ENCODE measurements around the gene ASCC2. TPM values are rescaled to one million over a fixed set of nuclear protein-coding genes. Genes with fewer than 3 reads are reported as not detected.

ASCC2 gene
- total and polyA plus RNA-seq, 12 donors: 26.6 to 87.0 (median 33.5) TPM

DNA sequence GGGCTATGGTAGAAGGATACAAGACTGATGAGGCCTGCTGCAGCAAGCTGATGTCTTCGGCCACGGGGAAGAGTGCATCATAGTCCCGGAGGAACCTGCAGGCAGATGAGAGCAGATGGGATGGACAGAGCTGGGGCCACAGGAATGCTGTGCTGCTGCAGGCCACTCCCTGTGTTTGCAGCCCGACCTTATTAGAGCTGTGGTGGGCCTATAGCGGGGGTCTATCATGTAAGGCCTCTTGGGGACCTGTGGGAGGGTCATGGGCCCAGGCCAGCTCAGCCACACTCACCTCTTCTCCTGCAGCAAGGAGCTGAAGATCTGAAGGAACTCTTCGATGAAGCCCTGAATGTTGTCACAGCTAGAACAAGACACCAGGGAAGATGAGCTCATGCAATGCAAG is 31.9 kb downstream of the ASCC2 start:
- Histone ChIP-seq H3K4me1 (peaks cover 0 to 15% (median 0%) of the 10 kb centered on the region in 9 donors), H3K27ac (no peak overlapping the region), H3K27me3 (no peaks in the 10 kb centered on the region), H3K4me3 (no peak overlapping the region), H3K9me3 (no peaks in the 10 kb centered on the region), H3K36me3 (peaks cover 0 to 100% (median 53%) of the 10 kb centered on the region in 9 donors)
- DNase-seq (no peak), ATAC-seq (no peak)
- TF ChIP-seq CTCF (IDR thresholded peaks at IDR 0.05): no peak
- 76 to 81% methylated on average over 6 of the region's 6 CpGs for WGBS, 2 donors
- intact Hi-C loops (cut with DNase I): loop anchor here in 1 of 10 donors (10.0 kb wide), 1 partner anchor 199 kb away; no protein-coding TSS in a partner anchor

DNA sequence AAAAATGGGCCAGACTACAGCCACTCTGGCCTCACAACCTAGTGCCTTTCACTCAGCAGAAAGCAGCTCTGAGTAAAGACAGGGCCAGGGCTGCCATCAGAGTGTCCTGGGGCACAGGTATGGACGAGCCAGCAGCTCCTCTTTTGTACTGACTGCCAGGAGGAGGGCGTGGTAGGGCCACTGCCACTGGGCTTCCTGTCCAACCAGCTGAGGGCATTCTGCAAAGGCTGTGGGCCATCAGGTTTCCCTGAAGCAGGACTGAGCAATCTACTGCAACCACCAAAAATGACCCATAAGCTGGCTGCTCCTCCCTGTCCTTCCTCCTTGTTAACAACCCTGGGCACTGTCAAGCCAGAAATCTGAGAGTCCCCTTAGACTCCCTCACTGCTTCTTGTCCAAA is 33.1 kb downstream of the ASCC2 start:
- Histone ChIP-seq H3K4me1 (peaks cover 1 to 26% (median 7%) of the 10 kb centered on the region in 9 donors), H3K36me3 (peaks cover 0 to 100% (median 57%) of the 10 kb centered on the region in 9 donors), H3K4me3 (no peak overlapping the region), H3K27ac (no peak overlapping the region), H3K27me3 (no peaks in the 10 kb centered on the region), H3K9me3 (no peaks in the 10 kb centered on the region)
- WGBS, 2 donors: 91 to 96% methylated on average over 2 of the region's 2 CpGs
- ATAC-seq (no peak), DNase-seq (no peak)
- TF ChIP-seq CTCF (IDR thresholded peaks at IDR 0.05): no peak
- intact Hi-C loops (cut with DNase I): loop anchor here in 1 of 10 donors (10.0 kb wide), 1 partner anchor 200 kb away; no protein-coding TSS in a partner anchor

DNA sequence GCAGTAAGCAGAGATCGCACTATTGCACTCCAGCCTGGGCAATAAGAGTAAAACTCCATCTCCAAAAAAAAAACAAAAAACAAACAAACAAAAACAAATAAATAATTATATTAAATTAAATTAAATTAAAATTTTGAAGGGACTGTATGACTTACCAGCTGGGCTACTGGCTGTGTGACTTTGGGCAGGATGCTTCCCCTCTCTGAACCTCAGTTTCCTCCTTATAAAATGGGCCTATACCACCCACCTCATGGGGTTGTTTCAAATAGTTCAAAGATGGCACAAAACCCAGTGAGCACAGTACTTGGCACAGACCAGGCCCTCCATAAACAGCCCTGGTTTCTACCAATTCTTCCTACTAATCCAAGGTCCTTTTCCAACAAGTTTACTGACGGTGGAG is 34.9 kb downstream of the ASCC2 start:
- Histone ChIP-seq H3K4me1 (peaks cover 9 to 44% (median 22%) of the 10 kb centered on the region in 9 donors), H3K4me3 (no peak overlapping the region), H3K9me3 (no peaks in the 10 kb centered on the region), H3K36me3 (peaks cover 0 to 96% (median 57%) of the 10 kb centered on the region in 9 donors), H3K27ac (no peak overlapping the region), H3K27me3 (no peaks in the 10 kb centered on the region)
- ATAC-seq (no peak), DNase-seq (no peak)
- 96 to 100% methylated on average over 2 of the region's 2 CpGs for WGBS, 2 donors
- intact Hi-C loops (cut with DNase I): loop anchor here in 1 of 10 donors (10.0 kb wide), 1 partner anchor 202 kb away; no protein-coding TSS in a partner anchor
- no peak for TF ChIP-seq CTCF (IDR thresholded peaks at IDR 0.05)

GRCh38 chr22:29801796-29802195 is 36.3 kb downstream of the ASCC2 start:
- intact Hi-C loops (cut with DNase I): loop anchor here in 1 of 10 donors (10.0 kb wide), 1 partner anchor 203 kb away; no protein-coding TSS in a partner anchor
- DNase-seq: no peak
- peaks cover 11 to 50% (median 32%) of the 10 kb centered on the region in 9 donors for H3K4me1 ChIP-seq
- H3K27me3 ChIP-seq: no peaks in the 10 kb centered on the region
- no peak overlapping the region for H3K4me3 ChIP-seq
- 84 to 86% methylated on average over 8 of the region's 8 CpGs for WGBS, 2 donors
- ATAC-seq: no peak
- H3K27ac ChIP-seq: peak overlapping the region in 5 of 10 donors; percentile 19 to 87 (median 27)
- no peaks in the 10 kb centered on the region for H3K9me3 ChIP-seq
- H3K36me3 ChIP-seq: peaks cover 0 to 96% (median 45%) of the 10 kb centered on the region in 9 donors
- no peak for TF ChIP-seq CTCF (IDR thresholded peaks at IDR 0.05)

Data from heart right ventricle (tissue), 16 donors.